OCI-LY3 (cell line): ENCODE results near the gene LUZP4.

Experiments used
- CTCF ChIP-seq: fragments of 200-600, 300-600 bp; sonication (generic); IDR thresholded peaks from 2 replicates; pipeline ENCODE4 v1.5.1; 2014; ENCODE audit warnings: antibody characterized with exemption, low read length, low read depth
- EZH2phosphoT487 ChIP-seq: fragments of 200-600 bp; shearing (Covaris generic); IDR thresholded peaks from 2 replicates; pipeline ENCODE4 v1.6.1; 2018; ENCODE audit warnings: antibody characterized with exemption, mixed run types, low read depth

- no peak for TF ChIP-seq CTCF
- no peak for TF ChIP-seq EZH2phosphoT487
Measured at GRCh38 chrX:115264009-115264408, 25.5 kb upstream of the LUZP4 start.
